H1 (cell line): ENCODE measurements around the gene TSC22D3. TPM values are rescaled to one million over a fixed set of nuclear protein-coding genes. Genes with fewer than 3 reads are reported as not detected.

Experiments used
- BCL11A ChIP-seq, 2 experiments: IDR thresholded peaks; one replicate each; pipeline ENCODE4 v1.6.1; 2011; ENCODE audit warnings: low read depth in 2 of 2, low read length in 2 of 2, mild to moderate bottlenecking in 2 of 2
- YY1 ChIP-seq: IDR thresholded peaks from 2 replicates; pipeline ENCODE4 v1.6.1; 2011; ENCODE audit warnings: low read depth, mild to moderate bottlenecking, low read length
- polyA plus RNA-seq, 7 experiments: library from polyadenylated mRNA; depleted of rRNA in 3 of 7; stranded (reverse) in 5 of 7; unstranded in 2 of 7; fragments of >200 nt in 5 of 7; fragments of 200-250 nt in 2 of 7; gene quantifications; 1 replicate in 5 of 7; 2 replicates in 1 of 7; 4 replicates in 1 of 7; pipeline versions ENCODE4 v1.2.1 to v1.2.3, GENCODE V29; 2011 to 2013; ENCODE audit warnings: missing spikeins in 2 of 7, mixed read lengths in 2 of 7
- total RNA-seq: library from RNA; stranded (reverse); fragmentation: NEBNext Ultra II Directional; extraction: Animal tissue kit (Norgen Biotek cat#: 25700); gene quantifications from 2 replicates; pipeline ENCODE4 v1.2.1, GENCODE V29; 2021

TSC22D3 gene
- total and polyA plus RNA-seq, 2 of the 8 experiments (the other 6 are each of a cell fraction or from before 2014, with no cell fraction given): 7.6 to 12.9 TPM

DNA sequence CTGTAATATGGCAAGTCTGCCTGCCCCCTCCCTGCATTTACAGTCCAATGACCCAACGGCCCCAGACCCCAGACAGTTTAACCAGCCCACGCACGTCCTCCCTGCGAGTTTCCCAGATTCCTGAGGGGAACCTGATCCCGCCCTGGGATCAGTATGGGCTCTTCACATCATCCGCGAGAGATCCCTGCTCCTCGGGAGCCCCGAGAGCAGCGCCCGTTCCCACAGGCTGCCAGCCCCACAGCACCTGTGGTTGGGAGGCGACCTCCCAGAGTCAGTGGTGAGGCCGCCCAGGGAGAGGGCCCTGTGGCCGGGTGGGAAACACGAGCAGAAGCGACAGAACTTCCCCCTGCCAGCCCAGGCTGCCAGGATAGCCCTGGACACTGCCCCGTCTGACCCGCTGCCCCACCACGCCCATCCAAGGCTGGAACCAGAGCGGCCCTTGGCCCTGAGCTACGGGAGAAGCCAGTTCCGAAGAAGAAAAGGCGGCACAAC, 32.8 kb downstream of the TSC22D3 start (continued):
- TF ChIP-seq YY1: no peak
- no peak for TF ChIP-seq BCL11A (IDR thresholded peaks at IDR 0.05; ENCODE audit: low read depth in 2 of 2, low read length in 2 of 2)
- TF ChIP-seq, all 59 proteins: peak for 0
